Muscle of arm (tissue), 12 donors: ENCODE measurements around the gene ZNF618. TPM values are rescaled to one million over a fixed set of nuclear protein-coding genes. Genes with fewer than 3 reads are reported as not detected.

Experiments
- DNase-seq: peaks from one replicate; pipeline ENCODE4 v3.0.0-alpha.2; 2013
- polyA plus RNA-seq, 12 donors: library from polyadenylated mRNA; unstranded; fragments of 120-200 nt; gene quantifications; one replicate each; pipeline ENCODE4 v1.2.1, GENCODE V29; 2013; ENCODE audit not compliant: insufficient read length in 12 of 12

The ZNF618 gene
- polyA plus RNA-seq, 12 donors: 11.6 to 22.5 (median 14.9) TPM; not detected in 1

- DNase-seq: no peak
Measured at GRCh38 chr9:114096041-114096511, 220.0 kb downstream of the ZNF618 start.

GRCh38 chr9:114096866-114097612 is 220.9 kb downstream of the ZNF618 start:
- DNase-seq: no peak

- DNase-seq: no peak
Measured at GRCh38 chr9:114097613-114098020, 221.5 kb downstream of the ZNF618 start.

GRCh38 chr9:114098021-114098935 is 222.2 kb downstream of the ZNF618 start:
- DNase-seq: no peak

GRCh38 chr9:114098936-114099668 is 223.0 kb downstream of the ZNF618 start, which contains the start of gene KIF12:
TSS of gene KIF12 (minus strand) at chr9:114099292. CDS start at chr9:114099276, 16 bp downstream.
- no peak for DNase-seq

GRCh38 chr9:114099669-114100270 is 223.7 kb downstream of the ZNF618 start:
- no peak for DNase-seq

GRCh38 chr9:114100536-114100935 is 224.4 kb downstream of the ZNF618 start:
- no peak for DNase-seq

- no peak for DNase-seq
Measured at GRCh38 chr9:114102484-114102883, 226.4 kb downstream of the ZNF618 start.

- DNase-seq: no peak
Measured at GRCh38 chr9:114105236-114105635, 229.1 kb downstream of the ZNF618 start.

Other genes with a start within 250 kb of the ZNF618 start
- gene AMBP, start 202.0 kb downstream of the ZNF618 start, polyA plus RNA-seq: 10 to 100 TPM in 1 of 12 donors, 1 to 10 TPM in 3, under 1 TPM in 5, not detected in 3; 0.13 to 19.9 (median 0.54) TPM
- gene KIF12, start 223.0 kb downstream of the ZNF618 start, polyA plus RNA-seq: 10 to 100 TPM in 1 of 12 donors, 1 to 10 TPM in 3, under 1 TPM in 6, not detected in 2; 0.17 to 21.0 (median 0.68) TPM